ENCODE measurements around the gene TRAF2. TPM values are rescaled to one million over a fixed set of nuclear protein-coding genes. Genes with fewer than 3 reads are reported as not detected.
A peak's percentile ranks its signal among the peaks of the same experiment; 100 is the strongest.

The TRAF2 gene
- total RNA-seq, 2 experiments from 2014 or later = 10.6 to 11.6 TPM

DNA sequence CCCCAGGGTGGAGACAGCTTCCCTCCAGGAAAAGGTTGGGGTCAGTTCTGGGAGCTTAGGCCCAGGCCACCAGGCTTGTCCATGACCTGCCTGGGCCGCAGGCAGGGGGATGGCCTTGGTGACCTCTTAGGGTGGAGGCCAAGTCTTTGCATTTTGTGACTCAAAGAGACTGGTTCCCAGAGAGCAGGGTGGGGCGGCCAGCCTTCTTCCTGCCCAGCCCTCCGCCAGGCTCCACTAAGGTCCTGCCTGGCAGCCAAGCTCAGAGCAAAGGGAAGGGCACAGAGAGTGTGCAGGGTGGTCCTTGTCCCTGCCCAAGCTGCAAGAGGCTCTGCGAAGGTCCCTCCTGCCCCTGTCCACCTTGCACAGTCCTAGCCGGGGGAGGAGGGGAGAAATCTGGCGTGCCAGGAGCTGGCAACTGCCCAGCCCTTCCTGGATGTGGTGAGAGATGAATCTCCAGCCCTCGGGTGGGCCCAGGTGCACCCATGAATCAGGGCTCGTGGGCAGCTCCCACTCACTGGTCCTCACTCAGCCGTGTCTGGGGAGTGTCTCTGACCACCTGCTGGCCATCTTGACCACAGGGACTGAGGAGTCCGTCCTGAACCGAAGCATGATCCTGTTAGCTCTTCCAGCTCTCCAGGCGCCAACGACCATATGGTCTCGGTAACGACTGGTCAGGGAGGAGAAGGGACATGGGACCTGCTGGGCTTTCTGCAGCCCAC, 88.7 kb downstream of the TRAF2 start:
- POLR2A ChIA-PET = interaction anchor here (1.2 to 2.9 kb wide), 4 partner anchors 15 to 168 kb away, joined by 4 to 12 read pairs (median 8); partner anchors contain the start of genes PAXX and RABL6
- TF ChIP-seq, protein P1, sequence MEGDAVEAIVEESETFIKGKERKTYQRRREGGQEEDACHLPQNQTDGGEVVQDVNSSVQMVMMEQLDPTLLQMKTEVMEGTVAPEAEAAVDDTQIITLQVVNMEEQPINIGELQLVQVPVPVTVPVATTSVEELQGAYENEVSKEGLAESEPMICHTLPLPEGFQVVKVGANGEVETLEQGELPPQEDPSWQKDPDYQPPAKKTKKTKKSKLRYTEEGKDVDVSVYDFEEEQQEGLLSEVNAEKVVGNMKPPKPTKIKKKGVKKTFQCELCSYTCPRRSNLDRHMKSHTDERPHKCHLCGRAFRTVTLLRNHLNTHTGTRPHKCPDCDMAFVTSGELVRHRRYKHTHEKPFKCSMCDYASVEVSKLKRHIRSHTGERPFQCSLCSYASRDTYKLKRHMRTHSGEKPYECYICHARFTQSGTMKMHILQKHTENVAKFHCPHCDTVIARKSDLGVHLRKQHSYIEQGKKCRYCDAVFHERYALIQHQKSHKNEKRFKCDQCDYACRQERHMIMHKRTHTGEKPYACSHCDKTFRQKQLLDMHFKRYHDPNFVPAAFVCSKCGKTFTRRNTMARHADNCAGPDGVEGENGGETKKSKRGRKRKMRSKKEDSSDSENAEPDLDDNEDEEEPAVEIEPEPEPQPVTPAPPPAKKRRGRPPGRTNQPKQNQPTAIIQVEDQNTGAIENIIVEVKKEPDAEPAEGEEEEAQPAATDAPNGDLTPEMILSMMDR (IDR thresholded peaks at IDR 0.05) = no peak
- ATAC-seq (ENCODE audit: poor library complexity) = no peak
- peak overlapping the region; percentile 9 for H3K27ac Mint-ChIP-seq
- no peaks in the 10 kb centered on the region for H3K36me3 Mint-ChIP-seq (ENCODE audit: low read depth)
- H3K9me3 Mint-ChIP-seq = no peaks in the 10 kb centered on the region
- Histone ChIP-seq H3K27me3 (ENCODE audit: control insufficient read depth in 1 of 2, insufficient read depth in 2 of 2, low read length in 2 of 2) (no peaks in the 10 kb centered on the region), H3K4me3 (ENCODE audit: low read length) (peak overlapping the region; percentile 40), H3K4me1 (ENCODE audit: insufficient read depth, low read length) (peaks cover 65% of the 10 kb centered on the region), H3K27ac (ENCODE audit: low read depth in 1 of 2, low read length in 2 of 2) (peak overlapping the region in 1 of 2 donors; percentile 4), H3K9me3 (ENCODE audit: control insufficient read depth in 1 of 2, insufficient read depth in 1 of 2, low read length in 2 of 2) (peaks cover 0 to 9% of the 10 kb centered on the region in 2 experiments), H3K36me3 (ENCODE audit: insufficient read depth, low read length) (no peaks in the 10 kb centered on the region)
- H3K4me3 Mint-ChIP-seq = peak overlapping the region; percentile 54
- intact Hi-C loops (cut with DNase I, micrococcal nuclease) = no loop called here
- CTCF ChIA-PET = interaction anchor here (0.5 to 1.4 kb wide), 3 partner anchors 31 to 182 kb away, joined by 3 to 4 read pairs (median 3); partner anchors contain the start of gene FBXW5
- H3K4me1 Mint-ChIP-seq (ENCODE audit: low read depth) = peaks cover 20% of the 10 kb centered on the region
- no peaks in the 10 kb centered on the region for H3K27me3 Mint-ChIP-seq
- DNase-seq = peak in 2 of 14 experiments; percentile 48 to 53

- TF ChIP-seq, protein P1 (IDR thresholded peaks at IDR 0.05) = peak; percentile 8
- H3K9me3 Mint-ChIP-seq = no peaks in the 10 kb centered on the region
- intact Hi-C loops (cut with DNase I, micrococcal nuclease) = no loop called here
- ChIA-PET CTCF (interaction anchor here (1.3 to 1.4 kb wide), 3 partner anchors 31 to 60 kb away, joined by 3 to 4 read pairs (median 3); partner anchors contain the start of gene FBXW5), POLR2A (interaction anchor here (1.2 to 2.9 kb wide), 3 partner anchors 15 to 27 kb away, joined by 4 to 12 read pairs (median 11); partner anchors contain the start of gene PAXX)
- H3K27ac Mint-ChIP-seq = no peak overlapping the region
- peak in 5 of 14 experiments; percentile 26 to 66 (median 47) for DNase-seq
- no peaks in the 10 kb centered on the region for H3K36me3 ChIP-seq (ENCODE audit: insufficient read depth, low read length)
- ATAC-seq (ENCODE audit: poor library complexity) = no peak
- no peaks in the 10 kb centered on the region for H3K36me3 Mint-ChIP-seq (ENCODE audit: low read depth)
- peak overlapping the region; percentile 40 for H3K4me3 ChIP-seq (ENCODE audit: low read length)
- peak overlapping the region; percentile 58 for H3K4me3 Mint-ChIP-seq
- peaks cover 3% of the 10 kb centered on the region for H3K27me3 Mint-ChIP-seq
- H3K9me3 ChIP-seq (ENCODE audit: control insufficient read depth in 1 of 2, insufficient read depth in 1 of 2, low read length in 2 of 2) = peaks cover 0 to 9% of the 10 kb centered on the region in 2 experiments
- peaks cover 60% of the 10 kb centered on the region for H3K4me1 ChIP-seq (ENCODE audit: insufficient read depth, low read length)
- no peaks in the 10 kb centered on the region for H3K27me3 ChIP-seq (ENCODE audit: control insufficient read depth in 1 of 2, insufficient read depth in 2 of 2, low read length in 2 of 2)
- peaks cover 20% of the 10 kb centered on the region for H3K4me1 Mint-ChIP-seq (ENCODE audit: low read depth)
- H3K27ac ChIP-seq (ENCODE audit: low read depth in 1 of 2, low read length in 2 of 2) = peak overlapping the region in 1 of 2 donors; percentile 4
Measured at GRCh38 chr9:136975644-136976043, 89.3 kb downstream of the TRAF2 start.

Small RNA genes lying within 50 kb of the gene (microRNA-seq; reads per million reads assigned to microRNA genes)
- gene MIR4479 (ENCODE audit: borderline microRNAs expressed, borderline replicate concordance) = not detected

Other genes starting within 250 kb of the TRAF2 start
- not detected for gene EGFL7, start 223.6 kb upstream of the TRAF2 start, total RNA-seq
- gene AGPAT2, start 199.1 kb upstream of the TRAF2 start, total RNA-seq = 1 to 10 TPM; 3.6 to 4.0 TPM
- gene DIPK1B, start 173.9 kb upstream of the TRAF2 start, total RNA-seq = under 1 TPM in 1 of 2 experiments, not detected in 1; 0.11 TPM
- gene LCN10, start 143.6 kb upstream of the TRAF2 start, total RNA-seq = not detected
- not detected for gene LCN6, start 138.0 kb upstream of the TRAF2 start, total RNA-seq
- gene LCN8, start 128.3 kb upstream of the TRAF2 start, total RNA-seq = not detected
- not detected for gene LCN15, start 122.0 kb upstream of the TRAF2 start, total RNA-seq
- 10 to 100 TPM; 14.6 to 17.1 TPM for gene TMEM141, start 95.2 kb upstream of the TRAF2 start, total RNA-seq
- 1 to 10 TPM; 3.0 to 4.6 TPM for gene CCDC183, start 90.2 kb upstream of the TRAF2 start, total RNA-seq
- gene RABL6, start 78.6 kb upstream of the TRAF2 start, total RNA-seq = 10 to 100 TPM; 46.4 to 48.5 TPM
- gene AJM1, start 44.0 kb upstream of the TRAF2 start, total RNA-seq = 1 to 10 TPM; 1.1 to 1.2 TPM
- 10 to 100 TPM; 13.6 to 17.8 TPM for gene PHPT1, start 37.1 kb upstream of the TRAF2 start, total RNA-seq
- gene MAMDC4, start 34.2 kb upstream of the TRAF2 start, total RNA-seq = 1 to 10 TPM; 2.2 to 3.4 TPM
- 100 to 1,000 TPM; 215 to 220 TPM for gene EDF1, start 20.2 kb upstream of the TRAF2 start, total RNA-seq
- 10 to 100 TPM; 41.0 to 41.7 TPM for gene FBXW5, start 58.2 kb downstream of the TRAF2 start, total RNA-seq
- not detected for gene C8G, start 58.7 kb downstream of the TRAF2 start, total RNA-seq
- 1 to 10 TPM; 1.3 to 1.5 TPM for gene LCN12, start 65.8 kb downstream of the TRAF2 start, total RNA-seq
- 10 to 100 TPM; 40.6 to 41.0 TPM for gene PTGDS, start 91.0 kb downstream of the TRAF2 start, total RNA-seq
- 1 to 10 TPM in 1 of 2 experiments, under 1 TPM in 1; 0.93 to 1.0 TPM for gene LCNL1, start 96.5 kb downstream of the TRAF2 start, total RNA-seq
- gene PAXX, start 105.9 kb downstream of the TRAF2 start, total RNA-seq = 10 to 100 TPM; 67.0 to 67.8 TPM
- 1 to 10 TPM; 2.1 to 2.8 TPM for gene CLIC3, start 110.1 kb downstream of the TRAF2 start, total RNA-seq
- gene ABCA2, start 141.7 kb downstream of the TRAF2 start, total RNA-seq = 10 to 100 TPM; 80.1 to 86.8 TPM
- 1 to 10 TPM; 1.7 to 1.8 TPM for gene FUT7, start 145.6 kb downstream of the TRAF2 start, total RNA-seq
- 10 to 100 TPM; 15.3 to 16.0 TPM for gene NPDC1, start 159.7 kb downstream of the TRAF2 start, total RNA-seq
- not detected for gene ENTPD2, start 167.5 kb downstream of the TRAF2 start, total RNA-seq
- gene SAPCD2, start 184.0 kb downstream of the TRAF2 start, total RNA-seq = under 1 TPM; 0.17 to 0.19 TPM
- gene UAP1L1, start 191.0 kb downstream of the TRAF2 start, total RNA-seq = 1 to 10 TPM; 6.5 to 6.8 TPM
- 10 to 100 TPM; 60.9 to 66.9 TPM for gene MAN1B1, start 200.5 kb downstream of the TRAF2 start, total RNA-seq
- 100 to 1,000 TPM; 344 to 349 TPM for gene DPP7, start 228.2 kb downstream of the TRAF2 start, total RNA-seq

Measured in CD4-positive, alpha-beta T cell (primary cell).